GM21515 (cell line): ENCODE results near the gene CDRT4.

Experiments used
- ATAC-seq: cut with Tn5 transposase; IDR thresholded peaks from one replicate; pipeline ENCODE4 v1.9.1; 2021; ENCODE audit not compliant: unreplicated experiment

CDRT4 gene

DNA sequence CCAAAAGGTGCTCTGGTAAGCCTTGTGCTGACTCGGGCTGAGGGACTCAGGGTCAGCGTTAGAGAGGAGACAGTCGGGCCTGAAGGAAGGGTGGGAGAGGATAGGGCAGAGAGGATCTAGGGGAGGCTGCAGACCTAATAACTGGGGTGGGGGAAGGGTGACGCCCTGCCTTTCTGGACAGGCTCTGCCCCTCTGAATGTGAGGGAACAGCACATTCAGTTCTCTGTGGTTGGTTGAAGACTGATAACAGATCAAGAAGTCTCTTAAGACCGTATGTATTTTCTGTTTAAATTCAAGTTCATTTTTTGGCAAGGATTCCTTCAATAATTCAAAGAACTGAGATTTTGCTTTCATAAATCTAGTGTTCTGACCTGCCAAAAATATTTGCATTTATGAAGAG is 69.8 kb downstream of the CDRT4 start:
- ATAC-seq = no peak

DNA sequence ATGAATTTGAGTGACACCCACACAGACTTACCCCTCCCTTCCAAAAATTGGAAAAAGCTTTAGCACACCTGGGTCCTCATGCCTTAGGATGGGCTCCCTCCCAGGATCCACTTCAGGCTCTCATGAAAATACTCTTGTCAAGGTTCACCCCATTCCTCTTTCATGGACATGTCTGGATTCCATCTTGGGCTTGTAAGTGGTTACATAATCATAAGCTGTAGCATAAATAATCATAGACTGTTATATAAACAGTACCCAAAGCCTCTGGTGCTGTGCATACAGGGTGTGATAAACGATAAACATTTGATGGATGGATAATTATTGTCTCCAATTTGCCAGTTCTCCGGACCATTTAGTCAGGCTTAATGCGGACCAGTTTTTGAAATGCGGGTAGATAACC is 72.3 kb downstream of the CDRT4 start:
- no peak for ATAC-seq

DNA sequence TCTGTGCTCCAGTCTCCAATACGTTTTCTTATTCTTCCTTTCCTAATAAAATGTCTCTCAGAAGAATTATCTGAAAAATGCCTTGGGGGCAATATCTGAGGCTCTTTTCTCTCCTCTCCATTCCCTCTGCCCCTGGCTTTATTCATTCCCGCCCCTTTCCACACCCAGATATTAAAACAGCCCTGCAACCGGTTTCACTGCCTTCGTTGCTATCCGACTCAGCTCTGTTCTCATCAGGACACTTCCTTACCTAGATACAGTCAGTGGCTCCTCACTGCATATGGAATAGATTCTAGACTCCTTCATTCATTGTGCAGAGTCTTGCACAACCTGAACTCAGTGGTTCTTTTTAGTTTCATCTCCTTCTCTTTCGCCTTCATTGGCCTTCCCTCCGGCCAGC is 74.0 kb downstream of the CDRT4 start:
- no peak for ATAC-seq

DNA sequence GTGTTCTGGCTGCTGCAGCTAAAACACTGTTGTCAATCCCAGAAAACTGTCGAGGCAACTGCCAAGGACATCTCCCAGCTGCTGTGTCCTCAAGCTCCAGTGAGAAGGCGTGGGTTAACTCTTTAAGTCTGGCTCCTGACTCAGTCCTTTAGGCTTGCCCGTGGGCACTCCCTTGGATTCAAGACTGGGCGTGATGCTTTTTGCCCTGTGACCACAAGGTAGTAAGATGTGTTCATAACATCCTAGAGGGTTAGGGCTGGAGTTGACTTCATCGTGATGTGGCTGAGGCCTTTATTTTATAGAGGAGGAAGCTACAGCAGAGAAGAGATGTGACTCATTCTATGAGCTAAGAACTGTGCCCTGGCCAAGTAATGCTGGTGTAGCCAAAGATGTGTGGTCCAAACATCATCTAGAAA is 75.1 kb downstream of the CDRT4 start:
- ATAC-seq = no peak

DNA sequence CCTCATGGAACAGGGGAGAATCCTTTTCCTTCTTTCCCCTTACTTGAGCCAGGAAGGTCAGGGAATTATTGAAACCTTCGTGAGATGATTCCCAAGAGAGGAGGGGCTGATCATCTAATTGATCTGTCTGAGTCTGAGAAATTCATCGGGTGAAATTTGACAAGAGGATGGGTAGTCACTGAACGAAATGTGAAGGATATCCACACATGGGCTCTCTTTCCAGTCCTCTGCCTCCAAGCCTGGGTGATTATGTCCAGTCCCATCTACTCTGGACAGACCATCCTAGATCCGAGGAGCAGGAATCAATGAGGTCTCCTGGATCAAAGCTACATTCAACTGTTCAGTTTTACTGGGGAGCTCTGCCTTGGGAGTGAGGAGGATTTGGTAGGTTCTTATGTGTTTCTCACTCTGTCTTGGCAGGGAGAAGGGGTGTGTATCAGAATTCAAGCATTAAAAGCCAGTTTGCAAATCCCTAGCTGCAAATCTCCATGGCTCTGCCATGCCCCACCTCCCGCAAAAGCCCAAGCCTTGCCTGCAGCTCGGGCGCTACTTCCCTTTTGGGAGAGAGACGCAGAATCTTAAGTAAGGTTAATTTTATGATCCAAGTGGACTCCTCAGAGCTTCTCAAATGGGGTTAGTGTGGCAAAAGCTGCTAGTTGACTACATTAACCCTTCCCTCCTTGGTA is 78.9 kb downstream of the CDRT4 start:
- ATAC-seq = no peak

DNA sequence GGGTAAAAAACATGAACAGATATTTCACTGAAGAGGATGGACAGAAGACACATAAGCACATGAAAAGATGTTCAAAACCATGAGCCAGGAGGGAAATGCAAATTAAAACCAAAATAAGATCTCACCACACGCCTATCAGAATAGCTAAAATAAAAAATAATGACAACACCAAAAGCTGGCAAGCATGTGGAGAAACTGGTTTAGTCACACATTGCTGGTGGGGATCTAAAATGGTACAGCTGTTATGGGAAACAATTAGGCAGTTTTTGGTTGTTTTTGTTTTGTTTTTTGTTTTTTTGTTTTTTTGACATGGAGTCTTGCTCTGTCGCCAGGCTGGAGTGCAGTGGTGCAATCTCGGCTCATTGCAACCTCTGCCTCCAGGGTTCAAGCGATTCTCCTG is 81.3 kb downstream of the CDRT4 start:
- no peak for ATAC-seq
